ENCODE data around the gene PRAC2.

- TF ChIP-seq, protein P1, sequence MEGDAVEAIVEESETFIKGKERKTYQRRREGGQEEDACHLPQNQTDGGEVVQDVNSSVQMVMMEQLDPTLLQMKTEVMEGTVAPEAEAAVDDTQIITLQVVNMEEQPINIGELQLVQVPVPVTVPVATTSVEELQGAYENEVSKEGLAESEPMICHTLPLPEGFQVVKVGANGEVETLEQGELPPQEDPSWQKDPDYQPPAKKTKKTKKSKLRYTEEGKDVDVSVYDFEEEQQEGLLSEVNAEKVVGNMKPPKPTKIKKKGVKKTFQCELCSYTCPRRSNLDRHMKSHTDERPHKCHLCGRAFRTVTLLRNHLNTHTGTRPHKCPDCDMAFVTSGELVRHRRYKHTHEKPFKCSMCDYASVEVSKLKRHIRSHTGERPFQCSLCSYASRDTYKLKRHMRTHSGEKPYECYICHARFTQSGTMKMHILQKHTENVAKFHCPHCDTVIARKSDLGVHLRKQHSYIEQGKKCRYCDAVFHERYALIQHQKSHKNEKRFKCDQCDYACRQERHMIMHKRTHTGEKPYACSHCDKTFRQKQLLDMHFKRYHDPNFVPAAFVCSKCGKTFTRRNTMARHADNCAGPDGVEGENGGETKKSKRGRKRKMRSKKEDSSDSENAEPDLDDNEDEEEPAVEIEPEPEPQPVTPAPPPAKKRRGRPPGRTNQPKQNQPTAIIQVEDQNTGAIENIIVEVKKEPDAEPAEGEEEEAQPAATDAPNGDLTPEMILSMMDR (IDR thresholded peaks at IDR 0.05) = no peak
- no peak for TF ChIP-seq POLR2A (IDR thresholded peaks at IDR 0.05; ENCODE audit: low read depth)
- no peak for TF ChIP-seq EP300 (IDR thresholded peaks at IDR 0.05)
- no peak for TF ChIP-seq POLR2AphosphoS5 (IDR thresholded peaks at IDR 0.05)
These were observed 18.4 kb upstream of the PRAC2 start for GRCh38 chr17:48704361-48705248.
